Activated naive CD4-positive, alpha-beta T cell treated with anti-CD3 and anti-CD28 coated beads for 36 hours (primary cell): ENCODE data around the gene MRGPRF. TPM values are rescaled to one million over a fixed set of nuclear protein-coding genes. Genes with fewer than 3 reads are reported as not detected.

Experiments
- CTCF ChIA-PET: fragments of 350-600 bp; sonication (Branson Sonifier 250); formaldehyde crosslinking; loops from one replicate; lab custom pipeline; 2021; ENCODE audit warnings: antibody characterized with exemption; lab: Charles Lee
- DNase-seq: peaks from one replicate; pipeline ENCODE4 v3.0.0-alpha.2; 2020
- H3K27ac Mint-ChIP-seq: one replicate; pipeline ENCODE4 v1.8.0; 2021; ENCODE audit warnings: mild to moderate bottlenecking, mixed read lengths
- H3K27me3 Mint-ChIP-seq: one replicate; pipeline ENCODE4 v1.8.0; 2021; ENCODE audit warnings: low read depth, mixed read lengths
- H3K36me3 Mint-ChIP-seq: one replicate; pipeline ENCODE4 v1.8.0; 2021; ENCODE audit warnings: low read depth, mixed read lengths
- H3K4me1 Mint-ChIP-seq: one replicate; pipeline ENCODE4 v1.8.0; 2021; ENCODE audit warnings: low read depth, mixed read lengths
- H3K4me3 Mint-ChIP-seq: one replicate; pipeline ENCODE4 v1.8.0; 2021; ENCODE audit warnings: mild to moderate bottlenecking, moderate library complexity, mixed read lengths
- H3K9me3 Mint-ChIP-seq: one replicate; pipeline ENCODE4 v1.8.0; 2021; ENCODE audit warnings: mixed read lengths
- intact Hi-C: fragments of 100-400 bp; cut with micrococcal nuclease; formaldehyde crosslinking; loops from one replicate; pipeline ENCODE4 v1.15.1; 2023
- total RNA-seq, 2 experiments: library from RNA; stranded (reverse); gene quantifications; one replicate each; pipeline ENCODE4 v1.2.3, GENCODE V29; 2021

MRGPRF gene
- total RNA-seq, 2 experiments from 2014 or later = not detected

GRCh38 chr11:68955607-68955958, 57.5 kb downstream of the MRGPRF start:
- no peak overlapping the region for H3K4me3 Mint-ChIP-seq
- no peak overlapping the region for H3K27ac Mint-ChIP-seq
- CTCF ChIA-PET = no interaction called here
- no peaks in the 10 kb centered on the region for H3K27me3 Mint-ChIP-seq
- H3K9me3 Mint-ChIP-seq = no peaks in the 10 kb centered on the region
- H3K4me1 Mint-ChIP-seq = peaks cover 2% of the 10 kb centered on the region
- DNase-seq = no peak
- H3K36me3 Mint-ChIP-seq = no peaks in the 10 kb centered on the region
- intact Hi-C loops = no loop called here

GRCh38 chr11:68954836-68955606, 58.0 kb downstream of the MRGPRF start:
- DNase-seq = no peak
- CTCF ChIA-PET = no interaction called here
- no peaks in the 10 kb centered on the region for H3K27me3 Mint-ChIP-seq
- H3K9me3 Mint-ChIP-seq = no peaks in the 10 kb centered on the region
- no peak overlapping the region for H3K27ac Mint-ChIP-seq
- H3K4me1 Mint-ChIP-seq = peaks cover 2% of the 10 kb centered on the region
- H3K4me3 Mint-ChIP-seq = no peak overlapping the region
- no peaks in the 10 kb centered on the region for H3K36me3 Mint-ChIP-seq
- intact Hi-C loops = no loop called here

Other genes starting within 250 kb of the MRGPRF start
- 10 to 100 TPM; 15.3 to 16.1 TPM for gene CPT1A, start 171.3 kb downstream of the MRGPRF start, total RNA-seq
- gene MRPL21, start 109.4 kb downstream of the MRGPRF start, total RNA-seq = 10 to 100 TPM; 90.8 to 92.1 TPM
- gene IGHMBP2, start 109.4 kb downstream of the MRGPRF start, total RNA-seq = 10 to 100 TPM; 29.4 to 31.1 TPM
- not detected for gene MRGPRD, start 32.3 kb downstream of the MRGPRF start, total RNA-seq
- 1 to 10 TPM; 7.0 to 8.0 TPM for gene TPCN2, start 35.7 kb upstream of the MRGPRF start, total RNA-seq
- under 1 TPM; 0.12 to 0.17 TPM for gene SMIM38, start 142.7 kb upstream of the MRGPRF start, total RNA-seq